GM21526 (cell line): Measurements from ENCODE around the gene HHATL.

Experiments
- ATAC-seq: cut with Tn5 transposase; IDR thresholded peaks from one replicate; pipeline ENCODE4 v1.9.1; 2021; ENCODE audit warnings: moderate library complexity; ENCODE audit not compliant: unreplicated experiment, low FRiP score

The HHATL gene

DNA sequence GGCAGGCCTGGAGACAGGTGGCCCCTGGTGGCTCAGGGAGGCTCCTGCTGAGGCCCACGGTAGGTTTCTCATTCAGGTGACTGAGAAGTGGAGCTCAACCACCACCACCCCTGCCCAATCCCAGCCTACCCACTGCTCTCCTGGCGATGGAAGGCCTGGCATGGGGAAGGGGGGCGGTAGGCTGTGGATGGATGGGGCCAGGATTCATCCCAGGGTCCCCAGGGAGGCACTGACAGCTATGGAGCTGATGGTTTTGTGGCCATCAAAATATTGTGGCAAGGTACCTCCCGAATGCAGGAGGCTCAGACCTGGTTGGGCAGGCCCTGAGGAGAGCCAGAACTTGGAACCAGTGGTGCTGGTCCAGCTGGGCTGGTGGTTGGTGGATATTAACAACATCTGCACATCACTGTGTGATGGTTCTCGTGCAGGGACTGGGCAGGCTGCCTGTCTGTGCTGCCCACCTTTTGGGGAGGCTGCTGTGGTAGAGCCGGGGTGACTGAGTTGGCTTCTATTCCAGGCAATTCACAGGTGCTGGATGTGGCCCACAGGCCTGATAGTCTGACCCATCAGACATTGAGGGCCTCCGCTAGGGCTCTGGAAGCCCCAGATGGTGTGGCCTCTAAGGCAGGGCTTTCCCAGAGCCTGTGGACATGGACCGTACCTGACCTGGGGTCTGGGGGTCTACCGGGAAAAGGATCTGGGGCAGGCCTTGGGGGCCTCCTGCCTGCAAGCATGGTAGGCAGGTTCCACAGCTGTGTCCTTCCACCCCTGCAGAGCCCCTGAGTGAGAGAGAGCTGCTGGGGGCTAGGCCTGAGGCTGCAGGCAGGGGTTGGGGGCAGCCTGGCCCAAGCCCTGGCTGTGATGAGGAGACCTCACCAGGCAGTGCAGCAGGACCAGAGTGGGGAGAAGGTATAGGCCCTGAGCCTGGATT, 45.7 kb downstream of the HHATL start:
- no peak for ATAC-seq

GRCh38 chr3:42655980-42656679, 46.5 kb downstream of the HHATL start:
- ATAC-seq = no peak

DNA sequence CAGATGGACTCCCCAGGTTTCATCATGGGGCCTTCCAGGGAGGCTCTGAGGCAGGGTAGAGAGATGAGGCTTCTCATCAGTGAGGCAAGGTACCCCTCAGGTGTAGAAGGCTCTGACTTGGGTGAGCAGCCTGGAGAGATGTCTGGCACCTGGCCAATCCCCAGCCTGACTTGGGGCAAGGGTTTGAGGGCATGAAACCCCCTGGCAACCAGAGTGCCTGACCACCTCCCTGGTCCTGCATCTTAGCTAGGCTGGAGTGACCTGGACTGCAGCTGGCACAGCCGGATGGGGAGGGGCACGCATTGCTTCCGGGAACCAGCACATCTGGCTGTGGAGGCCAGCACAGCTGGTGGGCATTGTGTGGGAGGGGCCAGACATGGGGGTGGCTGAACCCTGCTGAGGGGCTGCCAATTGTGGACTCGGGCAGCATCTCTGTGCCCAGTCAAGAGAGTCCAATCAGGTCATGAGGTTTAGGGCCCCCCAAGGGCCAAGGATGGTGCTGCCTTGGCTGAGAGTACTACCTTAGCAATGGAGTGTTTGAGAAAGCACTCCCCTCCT, 47.2 kb downstream of the HHATL start:
- no peak for ATAC-seq

GRCh38 chr3:42654331-42655201, 48.0 kb downstream of the HHATL start:
- no peak for ATAC-seq

DNA sequence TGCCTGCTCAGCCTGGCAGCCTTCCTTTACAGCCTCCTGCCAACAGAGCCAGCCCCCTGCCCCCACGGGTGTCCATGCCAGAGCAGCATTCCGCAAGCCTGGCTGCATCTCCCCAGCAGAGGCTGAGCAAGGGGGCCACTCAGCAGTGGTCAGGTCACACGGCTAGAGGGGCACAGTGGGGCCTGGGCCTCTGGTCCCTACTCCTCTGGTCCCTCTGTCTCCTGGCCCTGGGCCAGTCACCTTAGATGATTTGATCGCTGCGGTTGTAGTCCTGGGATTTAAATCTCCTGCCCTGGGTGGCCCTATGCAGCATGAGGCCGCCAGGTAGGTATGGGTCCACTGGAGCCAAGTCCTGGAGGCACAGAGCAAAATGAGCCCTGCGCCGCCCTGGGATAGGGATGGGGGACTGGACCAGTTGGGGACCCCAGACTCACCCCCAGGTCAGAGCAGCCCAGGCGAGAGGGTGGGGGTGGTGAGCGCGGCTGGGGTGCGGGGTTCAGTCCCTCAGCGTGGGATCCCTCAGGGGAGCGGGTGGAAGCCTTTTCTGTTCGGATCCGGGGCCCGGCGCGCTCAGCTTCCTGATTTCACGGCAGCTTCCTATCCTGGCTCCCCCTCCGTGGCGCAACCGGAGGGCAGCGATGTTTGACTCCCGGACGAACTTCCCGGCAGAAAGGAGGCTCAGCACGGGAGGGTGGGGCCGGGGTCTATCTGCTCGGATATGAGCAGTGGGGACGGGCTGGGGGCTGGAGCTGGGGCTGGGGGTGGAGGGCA, 48.9 kb downstream of the HHATL start, which contains the start of gene ZBTB47:
Gene ZBTB47, plus strand, starts transcription at position 138 of the 771 bp plus-strand sequence. CDS start 4,659 bp downstream, outside the sequence.
- ATAC-seq = no peak

DNA sequence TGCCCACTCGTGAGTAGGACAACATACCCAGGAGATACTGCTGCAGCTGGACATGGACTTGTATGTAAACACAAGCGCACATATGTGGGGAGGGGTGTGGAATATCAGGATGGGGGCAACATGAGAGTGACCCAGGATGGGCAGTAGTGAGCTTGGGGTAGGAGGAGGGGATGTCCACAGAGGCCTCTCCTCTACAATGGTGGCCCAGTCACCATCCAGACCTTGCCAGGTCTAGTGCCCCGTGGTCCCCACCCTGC, 49.4 kb downstream of the HHATL start:
- no peak for ATAC-seq

GRCh38 chr3:42652611-42653302, 49.8 kb downstream of the HHATL start:
- ATAC-seq = no peak

DNA sequence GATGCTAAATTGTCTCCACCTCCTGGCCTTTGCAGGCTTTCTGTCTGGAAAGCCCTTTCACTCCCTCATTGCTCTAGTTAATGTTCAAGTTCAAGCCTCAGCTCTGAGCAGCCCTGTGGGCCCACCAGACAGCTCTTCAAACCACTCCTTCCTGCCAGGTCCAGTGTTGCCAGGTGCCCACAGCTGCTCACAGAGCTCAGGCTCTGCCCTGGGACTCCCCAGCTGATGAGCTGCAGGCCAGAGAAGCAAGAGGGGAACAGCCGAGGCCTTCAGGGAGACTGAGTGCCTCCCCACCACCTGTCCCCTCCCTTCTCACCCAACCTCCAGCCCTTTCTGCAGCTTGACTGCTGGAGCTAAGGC, 50.4 kb downstream of the HHATL start:
- no peak for ATAC-seq

DNA sequence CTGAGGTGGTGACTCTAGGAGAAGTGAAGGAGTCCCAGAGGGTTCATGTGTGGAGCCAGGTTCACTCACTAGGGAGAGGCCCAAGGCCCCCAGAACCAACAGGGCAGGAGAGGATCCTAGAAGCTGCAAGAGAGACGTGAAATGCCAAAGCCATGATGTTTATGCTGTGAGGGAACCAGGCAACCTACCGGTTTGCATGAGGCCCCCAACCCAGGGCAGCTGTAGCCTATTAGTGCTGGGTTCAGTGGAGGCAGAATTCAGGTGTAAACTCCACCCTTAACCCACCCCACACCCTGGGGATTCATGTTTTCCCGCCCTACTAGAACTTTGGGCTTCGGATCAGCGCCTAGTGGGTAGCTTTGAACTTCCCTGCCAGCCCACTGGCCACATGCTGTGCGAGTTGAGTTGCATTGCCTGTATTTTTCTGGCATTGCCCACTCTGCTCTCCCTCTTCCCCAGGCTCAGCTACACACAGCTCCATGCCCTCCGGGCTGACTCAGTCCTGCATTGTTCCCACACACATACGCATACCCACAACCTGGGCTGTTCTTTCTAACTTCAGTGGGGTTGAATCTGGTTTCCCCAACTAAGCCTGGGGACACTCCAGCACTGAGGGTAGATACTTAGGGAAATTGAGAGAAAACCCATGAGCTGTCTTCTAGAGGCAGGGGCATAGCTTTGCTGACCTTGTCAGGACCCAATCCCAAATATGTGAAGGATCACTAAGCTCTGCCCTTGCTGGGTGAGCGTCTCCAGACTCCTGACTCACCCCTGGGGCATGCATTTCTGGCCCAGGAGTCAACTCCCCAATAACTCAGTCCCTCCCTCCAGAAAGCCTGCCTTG, 51.1 kb downstream of the HHATL start:
- no peak for ATAC-seq

DNA sequence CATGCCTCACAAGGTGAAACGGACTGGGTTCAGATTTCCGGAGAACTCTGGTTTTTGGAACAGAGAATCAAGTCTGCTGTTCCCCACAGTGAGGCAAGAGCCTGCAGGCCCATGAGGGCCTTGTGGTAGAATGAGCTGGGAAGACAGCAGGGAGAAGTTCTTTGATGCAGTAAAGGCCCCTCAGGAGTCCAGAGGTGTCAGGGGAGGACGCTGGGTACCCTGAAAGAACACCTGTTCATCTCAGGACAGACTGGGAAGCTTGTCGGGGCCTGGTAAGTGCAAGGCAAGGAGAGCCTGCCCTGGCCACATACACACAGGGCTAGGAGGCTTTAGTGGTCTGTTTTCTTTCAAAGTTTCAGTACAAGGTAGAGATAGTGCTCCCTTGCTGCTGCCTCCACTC, 52.8 kb downstream of the HHATL start:
- no peak for ATAC-seq

DNA sequence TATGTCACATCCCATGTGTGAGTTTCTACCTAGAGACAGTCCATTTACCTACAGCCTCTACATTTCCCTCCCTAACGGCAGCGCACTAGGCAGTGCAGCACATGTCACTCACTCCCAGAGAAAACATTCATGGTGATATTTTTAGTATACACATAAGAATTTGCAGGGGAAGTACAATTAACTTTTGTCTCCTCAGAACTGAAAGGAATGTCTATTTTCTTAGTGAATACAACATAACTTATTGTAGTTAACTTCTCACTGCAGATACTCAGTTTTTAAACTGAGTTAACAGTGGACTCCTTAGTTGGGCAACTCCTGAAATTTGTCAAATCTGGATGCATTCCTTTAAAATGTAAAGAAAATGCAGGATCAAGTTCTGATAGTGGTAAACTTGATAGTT, 53.6 kb downstream of the HHATL start:
- no peak for ATAC-seq

- no peak for ATAC-seq
Observed at GRCh38 chr3:42647821-42648459, 54.7 kb downstream of the HHATL start.
